SU-DHL-6 (cell line): ENCODE data around the gene CTTNBP2NL.
"Not testable (repeated sequence)": the region's sequence is repeated elsewhere in the genome, so short reads cannot be mapped to it uniquely, and the experiment has no call there.

ENCODE experiments used
- H2AFZ ChIP-seq: fragments of 200-600 bp; sonication (generic); 2 replicates; pipeline ENCODE4 v1.6.1; 2014; ENCODE audit warnings: low read depth, mild to moderate bottlenecking, moderate library complexity, mixed read lengths, antibody characterized with exemption, low read length; ENCODE audit not compliant: severe bottlenecking
- H3F3A ChIP-seq: fragments of 200-600 bp; shearing (Covaris generic); 2 replicates; pipeline ENCODE4 v1.6.0; 2016; ENCODE audit warnings: antibody characterized with exemption, mild to moderate bottlenecking; ENCODE audit not compliant: insufficient read depth
- H3K27ac ChIP-seq: fragments of 200-600 bp; sonication (generic); 2 replicates; pipeline ENCODE4 v1.5.1; 2016; ENCODE audit warnings: low read depth, mild to moderate bottlenecking, low read length, moderate library complexity, mixed read lengths
- H3K27me3 ChIP-seq: fragments of 200-600 bp; sonication (generic), shearing (Covaris generic); 2 replicates; pipeline ENCODE4 v1.6.0; 2014; ENCODE audit warnings: mild to moderate bottlenecking, low read length
- H3K36me3 ChIP-seq: fragments of 200-600 bp; sonication (generic); 2 replicates; pipeline ENCODE4 v1.6.1; 2014; ENCODE audit warnings: mild to moderate bottlenecking, low read length, mixed read lengths
- H3K4me2 ChIP-seq: fragments of 300-600, 200-600 bp; shearing (Covaris generic), sonication (generic); 2 replicates; pipeline ENCODE4 v1.6.0; 2014; ENCODE audit warnings: low read length, low read depth, mild to moderate bottlenecking; ENCODE audit not compliant: poor library complexity, severe bottlenecking
- H3K4me3 ChIP-seq: fragments of 200-600 bp; sonication (generic); 2 replicates; pipeline ENCODE4 v1.5.1; 2014; ENCODE audit warnings: antibody characterized with exemption, low read length, mild to moderate bottlenecking, mixed read lengths; ENCODE audit not compliant: insufficient read depth, poor library complexity, severe bottlenecking
- H3K79me2 ChIP-seq: fragments of 200-600 bp; sonication (generic); 2 replicates; pipeline ENCODE4 v1.6.1; 2014; ENCODE audit warnings: mild to moderate bottlenecking, low read length, moderate library complexity; ENCODE audit not compliant: insufficient read depth
- H3K9ac ChIP-seq: fragments of 200-600 bp; sonication (generic); 2 replicates; pipeline ENCODE4 v1.7.0; 2014; ENCODE audit warnings: mild to moderate bottlenecking, low read length
- H3K9me2 ChIP-seq: fragments of 200-600 bp; sonication (generic); replicated peaks from 2 replicates; pipeline ENCODE4 v1.6.1; 2014; ENCODE audit warnings: low read length; ENCODE audit not compliant: insufficient read depth
- H3K9me3 ChIP-seq: fragments of 200-600 bp; sonication (generic); 2 replicates; pipeline ENCODE4 v1.6.1; 2014; ENCODE audit warnings: low read length, mixed read lengths; ENCODE audit not compliant: insufficient read depth
- H4K20me1 ChIP-seq: fragments of 200-600 bp; sonication (generic); 2 replicates; pipeline ENCODE4 v1.6.1; 2014; ENCODE audit warnings: low read depth, mild to moderate bottlenecking, antibody characterized with exemption, low read length, moderate library complexity, mixed read lengths
- EZH2phosphoT487 ChIP-seq: fragments of 200-600 bp; sonication (generic), shearing (Covaris generic); conservative IDR thresholded peaks from 2 replicates; pipeline ENCODE4 v1.6.1; 2018; ENCODE audit warnings: mild to moderate bottlenecking, antibody characterized with exemption, low read length, moderate library complexity, mixed read lengths
- TF ChIP-seq, protein P1 (sequence below): fragments of 200-600 bp; sonication (generic); IDR thresholded peaks from one replicate; pipeline ENCODE4 v1.5.1; 2017; ENCODE audit warnings: antibody characterized with exemption, mild to moderate bottlenecking, low read length, moderate library complexity; ENCODE audit not compliant: insufficient read depth, poor library complexity, severe bottlenecking

Gene CTTNBP2NL

DNA sequence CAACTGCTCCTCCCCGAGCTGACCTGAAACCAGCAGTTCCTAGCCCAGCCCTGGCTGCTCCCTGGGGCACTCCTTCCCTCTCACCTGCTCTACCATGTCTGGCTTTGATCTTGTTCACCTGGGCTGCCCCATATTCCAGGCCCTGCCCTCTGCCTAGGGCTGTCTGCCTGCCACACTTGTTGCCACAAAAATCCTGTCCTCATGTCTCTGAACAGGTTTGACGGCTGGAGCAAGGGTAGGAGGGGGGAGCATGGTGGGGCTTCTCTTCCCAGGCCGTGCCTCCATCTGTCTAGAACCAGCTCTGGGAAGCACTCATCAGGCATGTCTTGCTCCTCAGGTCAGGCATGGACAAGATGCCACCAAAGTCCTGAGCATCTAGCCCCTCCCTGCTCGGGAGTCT, 68.5 kb downstream of the CTTNBP2NL start:
- Histone ChIP-seq H3K9me3 (no peaks in the 10 kb centered on the region), H3K79me2 (no peaks in the 10 kb centered on the region), H3F3A (peaks cover 7% of the 10 kb centered on the region; the same call in 1 of the 2 replicates), H3K4me3 (no peak overlapping the region), H3K36me3 (no peaks in the 10 kb centered on the region), H3K27ac (no peak overlapping the region), H3K9ac (no peak overlapping the region), H3K4me2 (no peak overlapping the region), H2AFZ (no peak overlapping the region), H3K27me3 (no peaks in the 10 kb centered on the region), H4K20me1 (no peaks in the 10 kb centered on the region), H3K9me2 (no peaks in the 10 kb centered on the region)
- TF ChIP-seq EZH2phosphoT487, result no peak
- TF ChIP-seq, protein P1, sequence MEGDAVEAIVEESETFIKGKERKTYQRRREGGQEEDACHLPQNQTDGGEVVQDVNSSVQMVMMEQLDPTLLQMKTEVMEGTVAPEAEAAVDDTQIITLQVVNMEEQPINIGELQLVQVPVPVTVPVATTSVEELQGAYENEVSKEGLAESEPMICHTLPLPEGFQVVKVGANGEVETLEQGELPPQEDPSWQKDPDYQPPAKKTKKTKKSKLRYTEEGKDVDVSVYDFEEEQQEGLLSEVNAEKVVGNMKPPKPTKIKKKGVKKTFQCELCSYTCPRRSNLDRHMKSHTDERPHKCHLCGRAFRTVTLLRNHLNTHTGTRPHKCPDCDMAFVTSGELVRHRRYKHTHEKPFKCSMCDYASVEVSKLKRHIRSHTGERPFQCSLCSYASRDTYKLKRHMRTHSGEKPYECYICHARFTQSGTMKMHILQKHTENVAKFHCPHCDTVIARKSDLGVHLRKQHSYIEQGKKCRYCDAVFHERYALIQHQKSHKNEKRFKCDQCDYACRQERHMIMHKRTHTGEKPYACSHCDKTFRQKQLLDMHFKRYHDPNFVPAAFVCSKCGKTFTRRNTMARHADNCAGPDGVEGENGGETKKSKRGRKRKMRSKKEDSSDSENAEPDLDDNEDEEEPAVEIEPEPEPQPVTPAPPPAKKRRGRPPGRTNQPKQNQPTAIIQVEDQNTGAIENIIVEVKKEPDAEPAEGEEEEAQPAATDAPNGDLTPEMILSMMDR, result no peak

DNA sequence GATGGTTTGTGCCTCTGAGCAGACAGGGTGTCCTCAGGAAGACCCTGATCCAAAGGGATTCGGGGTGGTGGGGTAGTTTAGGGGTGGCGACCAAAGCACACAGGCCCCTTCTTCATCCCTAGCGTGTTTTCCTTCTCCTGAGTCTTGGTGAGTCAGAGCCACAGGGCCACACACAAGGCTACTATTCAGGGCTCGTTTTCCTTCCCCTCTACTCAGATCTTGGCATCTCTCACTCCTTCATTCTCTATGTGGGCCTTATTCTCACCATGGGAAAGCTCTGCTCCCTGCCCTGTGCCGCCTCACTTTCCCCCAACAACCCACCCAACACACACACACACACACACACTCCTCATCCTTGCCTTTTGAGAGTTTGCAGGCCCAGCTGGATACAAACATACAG, 69.1 kb downstream of the CTTNBP2NL start:
- TF ChIP-seq, protein P1, result no peak
- no peak for TF ChIP-seq EZH2phosphoT487
- Histone ChIP-seq H3K4me2 (no peak overlapping the region), H3K9me3 (no peaks in the 10 kb centered on the region), H3K4me3 (no peak overlapping the region), H3K9me2 (no peaks in the 10 kb centered on the region), H2AFZ (peak overlapping the region; percentile 96), H3K27me3 (no peaks in the 10 kb centered on the region), H3K36me3 (no peaks in the 10 kb centered on the region), H4K20me1 (no peaks in the 10 kb centered on the region), H3K79me2 (no peaks in the 10 kb centered on the region), H3K27ac (no peak overlapping the region), H3K9ac (no peak overlapping the region), H3F3A (peaks cover 7% of the 10 kb centered on the region; the same call in 1 of the 2 replicates)

DNA sequence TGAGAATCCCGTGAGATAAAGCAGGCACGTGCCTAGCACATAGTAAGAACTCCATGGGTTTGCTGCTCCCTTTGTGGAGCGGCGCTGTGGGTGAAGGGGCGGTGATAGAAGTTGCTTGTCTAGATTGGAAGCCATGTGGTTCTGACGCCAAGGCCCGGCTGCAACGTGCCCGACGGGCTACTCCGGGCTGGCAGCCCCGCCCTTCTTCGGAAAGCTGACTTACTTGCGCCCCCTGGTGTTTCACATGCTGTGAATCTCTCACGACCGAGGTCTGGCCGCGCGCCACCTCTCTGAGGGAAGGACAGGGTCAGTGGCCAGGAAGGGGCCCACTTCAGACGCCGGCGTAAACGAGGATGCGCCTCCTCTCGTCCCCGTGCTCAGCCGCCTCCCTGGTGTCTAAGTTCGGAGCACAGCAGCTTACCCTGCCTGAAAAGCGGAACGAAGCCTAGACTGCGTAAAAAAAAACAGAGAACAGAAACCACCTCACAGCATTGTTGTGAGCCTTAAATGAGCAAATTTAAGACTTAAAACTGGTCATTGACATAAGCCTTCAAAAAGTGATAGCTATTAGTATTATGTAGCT, 70.2 kb downstream of the CTTNBP2NL start:
- peak overlapping the region; percentile 38; the same call in 1 of the 2 replicates for H3K9ac ChIP-seq
- no peaks in the 10 kb centered on the region for H3K27me3 ChIP-seq
- no peaks in the 10 kb centered on the region for H4K20me1 ChIP-seq
- H3K4me3 ChIP-seq, result peak overlapping the region; percentile 33
- H3K27ac ChIP-seq, result peak overlapping the region; percentile 20
- H3K79me2 ChIP-seq, result no peaks in the 10 kb centered on the region
- H3K36me3 ChIP-seq, result no peaks in the 10 kb centered on the region
- no peak for TF ChIP-seq EZH2phosphoT487
- TF ChIP-seq, protein P1, result peak; percentile 66
- no peaks in the 10 kb centered on the region for H3K9me2 ChIP-seq
- no peaks in the 10 kb centered on the region for H3K9me3 ChIP-seq
- peak overlapping the region; percentile 96 for H2AFZ ChIP-seq
- H3F3A ChIP-seq, result peaks cover 7% of the 10 kb centered on the region; the same call in 1 of the 2 replicates
- H3K4me2 ChIP-seq, result peak overlapping the region; percentile 68

DNA sequence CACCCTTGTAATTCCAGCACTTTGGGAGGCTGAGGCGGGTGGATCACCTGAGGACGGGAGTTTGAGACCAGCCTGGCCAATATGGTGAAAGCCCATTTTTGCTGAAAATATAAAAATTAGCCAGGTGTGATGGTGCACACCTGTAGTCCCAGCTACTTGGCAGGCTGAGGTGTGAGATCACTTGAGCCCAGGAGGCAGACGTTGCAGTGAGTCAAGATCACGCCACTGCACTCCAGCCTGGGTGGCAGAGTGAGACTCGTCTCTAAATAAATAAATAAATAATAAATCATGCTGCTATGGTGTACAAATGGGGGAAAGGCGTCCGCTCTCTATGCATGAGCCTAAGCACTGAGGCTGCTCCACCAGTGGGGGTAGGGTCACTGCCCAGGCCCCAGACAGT, 74.3 kb downstream of the CTTNBP2NL start:
- H3K9me3 ChIP-seq, H3K9me2 ChIP-seq, H3F3A ChIP-seq, H3K36me3 ChIP-seq, H3K27ac ChIP-seq, H3K9ac ChIP-seq, H3K27me3 ChIP-seq, H3K79me2 ChIP-seq, H4K20me1 ChIP-seq, H3K4me2 ChIP-seq, H2AFZ ChIP-seq, H3K4me3 ChIP-seq: not testable (repeated sequence)
